Measurements from ENCODE around the gene WDFY4. TPM values are rescaled to one million over a fixed set of nuclear protein-coding genes. Genes with fewer than 3 reads are reported as not detected.

WDFY4 gene
- total and polyA plus RNA-seq, 4 donors, result 0.57 to 7.1 (median 2.0) TPM

- no peaks in the 10 kb centered on the region for H3K4me1 ChIP-seq (ENCODE audit: control insufficient read depth in 4 of 4, insufficient read depth in 4 of 4, low read length in 3 of 4)
- DNase-seq (ENCODE audit: low spot score), result no peak
- H3K27me3 ChIP-seq (ENCODE audit: control insufficient read depth in 4 of 4, insufficient read depth in 4 of 4, low read length in 3 of 4), result peaks cover 0 to 3% (median 0%) of the 10 kb centered on the region in 4 donors
- no peak overlapping the region for H3K9ac ChIP-seq (ENCODE audit: low read depth in 1 of 2, low read length in 2 of 2)
- no peak overlapping the region for H3K4me3 ChIP-seq (ENCODE audit: low read depth in 1 of 3, low read length in 3 of 3)
- no peaks in the 10 kb centered on the region for H3K36me3 ChIP-seq (ENCODE audit: control insufficient read depth in 4 of 4, insufficient read depth in 3 of 4, low read depth in 1 of 4, low read length in 3 of 4)
- TF ChIP-seq REST (IDR thresholded peaks at IDR 0.05) (no peak), FOXA1 (IDR thresholded peaks at IDR 0.05) (no peak), SP1 (IDR thresholded peaks at IDR 0.05) (no peak)
- H3K9me3 ChIP-seq (ENCODE audit: control insufficient read depth in 4 of 4, low read length in 3 of 4), result no peaks in the 10 kb centered on the region
- WGBS, result 80% methylated on average over 1 of the region's 1 CpG
- H3K27ac ChIP-seq (ENCODE audit: low read depth in 1 of 2, low read length in 2 of 2), result no peak overlapping the region
Observed at GRCh38 chr10:48805411-48805810, 120.7 kb downstream of the WDFY4 start.

GRCh38 chr10:48805848-48806247 is 121.2 kb downstream of the WDFY4 start:
- TF ChIP-seq ATF3 (IDR thresholded peaks at IDR 0.05) (no peak), HNF4A (conservative IDR thresholded peaks at IDR 0.05) (no peak), NR2F2 (IDR thresholded peaks at IDR 0.05) (no peak), TAF1 (conservative IDR thresholded peaks at IDR 0.05) (no peak), ZBTB33 (IDR thresholded peaks at IDR 0.05) (no peak), GABPA (IDR thresholded peaks at IDR 0.05 in 1 of 2, conservative IDR thresholded peaks at IDR 0.05 in 1 of 2) (no peak), YY1 (IDR thresholded peaks at IDR 0.05) (no peak), RXRA (IDR thresholded peaks at IDR 0.05) (no peak), SP1 (IDR thresholded peaks at IDR 0.05) (no peak), MAX (IDR thresholded peaks at IDR 0.05) (no peak), HNF4G (IDR thresholded peaks at IDR 0.05) (no peak), FOXA1 (IDR thresholded peaks at IDR 0.05) (no peak), CTCF (IDR thresholded peaks at IDR 0.05; ENCODE audit: low read depth, low read length, missing input control) (no peak), REST (IDR thresholded peaks at IDR 0.05) (no peak), FOXA2 (IDR thresholded peaks at IDR 0.05) (no peak), RAD21 (IDR thresholded peaks at IDR 0.05) (no peak), JUND (IDR thresholded peaks at IDR 0.05) (no peak), EGR1 (IDR thresholded peaks at IDR 0.05; ENCODE audit: low read depth in 2 of 2) (no peak)
- Histone ChIP-seq H3K4me1 (ENCODE audit: control insufficient read depth in 4 of 4, insufficient read depth in 4 of 4, low read length in 3 of 4) (no peaks in the 10 kb centered on the region), H3K4me3 (ENCODE audit: low read depth in 1 of 3, low read length in 3 of 3) (no peak overlapping the region), H3K27ac (ENCODE audit: low read depth in 1 of 2, low read length in 2 of 2) (no peak overlapping the region), H3K9ac (ENCODE audit: low read depth in 1 of 2, low read length in 2 of 2) (no peak overlapping the region), H3K27me3 (ENCODE audit: control insufficient read depth in 4 of 4, insufficient read depth in 4 of 4, low read length in 3 of 4) (peaks cover 0 to 3% (median 0%) of the 10 kb centered on the region in 4 donors), H3K36me3 (ENCODE audit: control insufficient read depth in 4 of 4, insufficient read depth in 3 of 4, low read depth in 1 of 4, low read length in 3 of 4) (no peaks in the 10 kb centered on the region), H3K9me3 (ENCODE audit: control insufficient read depth in 4 of 4, low read length in 3 of 4) (no peaks in the 10 kb centered on the region)
- no peak for DNase-seq (ENCODE audit: low spot score)
- 78% methylated on average over 12 of the region's 12 CpGs for WGBS

All from liver (tissue), 9 donors.